G401 (cell line): ENCODE data around the gene EML1. TPM values are rescaled to one million over a fixed set of nuclear protein-coding genes. Genes with fewer than 3 reads are reported as not detected.
A peak's percentile ranks its signal among the peaks of the same experiment; 100 is the strongest.
"Not testable (repeated sequence)": the region's sequence is repeated elsewhere in the genome, so short reads cannot be mapped to it uniquely, and the experiment has no call there.

Source experiments
- DNase-seq: peaks from one replicate; pipeline ENCODE4 v3.0.0-alpha.2; 2015; ENCODE audit warnings: low spot score
- in situ Hi-C: cut with HindIII; loops from 2 replicates; pipeline ENCODE4 v1.10.0; 2016; ENCODE audit warnings: low sequenced_read_pairs, mixed read lengths
- total RNA-seq: library from RNA; depleted of rRNA; stranded (reverse); fragments of >200 nt; shearing (Covaris generic); gene quantifications from 2 replicates; pipeline ENCODE4 v1.2.3, GENCODE V29; 2014

The EML1 gene
- total RNA-seq, 1 experiment from 2014 or later: 19.2 TPM

- in situ Hi-C loops: no loop called here
- DNase-seq: no peak
Measured at GRCh38 chr14:99941211-99941610, 148.0 kb downstream of the EML1 start.

- in situ Hi-C loops: no loop called here
- DNase-seq: no peak
Measured at GRCh38 chr14:99943620-99944019, 150.4 kb downstream of the EML1 start.

GRCh38 chr14:99944241-99944651, 151.0 kb downstream of the EML1 start:
- DNase-seq: no peak
- in situ Hi-C loops: no loop called here

- in situ Hi-C loops: no loop called here
- no peak for DNase-seq
Measured at GRCh38 chr14:99945732-99946651, 152.8 kb downstream of the EML1 start.

GRCh38 chr14:99946652-99947489, 153.7 kb downstream of the EML1 start:
- DNase-seq: peak; percentile 10
- in situ Hi-C loops: no loop called here

- in situ Hi-C loops: no loop called here
- no peak for DNase-seq
Measured at GRCh38 chr14:99947695-99948094, 154.5 kb downstream of the EML1 start.

GRCh38 chr14:99949011-99949732, 156.0 kb downstream of the EML1 start:
- DNase-seq, in situ Hi-C loops: not testable (repeated sequence)

- in situ Hi-C loops: no loop called here
- DNase-seq: no peak
Measured at GRCh38 chr14:99950181-99950580, 157.0 kb downstream of the EML1 start.

- in situ Hi-C loops: no loop called here
- no peak for DNase-seq
Measured at GRCh38 chr14:99951085-99951484, 157.9 kb downstream of the EML1 start.

GRCh38 chr14:99952039-99952438, 158.8 kb downstream of the EML1 start:
- DNase-seq: no peak
- in situ Hi-C loops: no loop called here

- no peak for DNase-seq
- in situ Hi-C loops: no loop called here
Measured at GRCh38 chr14:99952453-99952852, 159.2 kb downstream of the EML1 start.

- in situ Hi-C loops: no loop called here
- DNase-seq: no peak
Measured at GRCh38 chr14:99955826-99956455, 162.7 kb downstream of the EML1 start.

- no peak for DNase-seq
- in situ Hi-C loops: no loop called here
Measured at GRCh38 chr14:99958380-99958779, 165.2 kb downstream of the EML1 start.

GRCh38 chr14:99961826-99962518, 168.8 kb downstream of the EML1 start:
- DNase-seq: no peak
- in situ Hi-C loops: no loop called here

- no peak for DNase-seq
- in situ Hi-C loops: no loop called here
Measured at GRCh38 chr14:99964979-99965378, 171.8 kb downstream of the EML1 start.

- in situ Hi-C loops: no loop called here
Measured at GRCh38 chr14:99966037-99966835, 173.0 kb downstream of the EML1 start.

GRCh38 chr14:99966912-99967311, 173.7 kb downstream of the EML1 start:
- in situ Hi-C loops: no loop called here
- no peak for DNase-seq

More at GRCh38 chr14:99966037-99966835, 173.0 kb downstream of the EML1 start:
- DNase-seq: no peak
